ENCODE measurements around the gene NT5C3A.

DNA sequence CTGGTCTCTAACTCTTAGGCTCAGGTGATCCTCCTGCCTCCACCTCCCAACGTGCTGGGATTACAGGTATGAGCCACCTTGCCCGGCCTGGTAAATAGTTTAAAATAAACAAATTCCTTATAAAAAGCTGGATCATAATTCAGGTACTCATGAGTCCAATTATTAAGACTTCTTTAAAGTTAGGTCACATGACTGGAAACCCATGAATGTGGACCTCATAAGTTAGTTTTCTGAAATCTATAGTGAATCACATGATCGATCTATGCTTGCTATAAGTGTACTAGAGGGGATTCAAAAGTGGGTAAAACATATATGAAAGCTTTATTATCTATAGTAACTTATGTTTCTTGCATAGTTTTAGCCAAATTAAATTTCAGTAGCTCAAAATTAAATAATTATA, 14.3 kb downstream of the NT5C3A start:
- no peak for TF ChIP-seq YY1 (IDR thresholded peaks at IDR 0.05; ENCODE audit: insufficient read depth, insufficient read length)
- no peak for TF ChIP-seq ZNF274 (IDR thresholded peaks at IDR 0.05; ENCODE audit: low read depth, low read length)

All from NT2/D1 (cell line).